Vein endothelial cell (primary cell): ENCODE data around the gene ERLEC1. TPM values are rescaled to one million over a fixed set of nuclear protein-coding genes. Genes with fewer than 3 reads are reported as not detected.

Experiments
- small RNA-seq: library from RNA; depleted of rRNA; stranded (forward); fragments of <200 nt; gene quantifications from one replicate; pipeline ENCODE3, GENCODE V24; 2012
- total RNA-seq: library from RNA; depleted of rRNA; stranded (reverse); fragments of >200 nt; gene quantifications from 2 replicates; pipeline ENCODE4 v1.2.3, GENCODE V29; 2012

Gene ERLEC1, protein sequence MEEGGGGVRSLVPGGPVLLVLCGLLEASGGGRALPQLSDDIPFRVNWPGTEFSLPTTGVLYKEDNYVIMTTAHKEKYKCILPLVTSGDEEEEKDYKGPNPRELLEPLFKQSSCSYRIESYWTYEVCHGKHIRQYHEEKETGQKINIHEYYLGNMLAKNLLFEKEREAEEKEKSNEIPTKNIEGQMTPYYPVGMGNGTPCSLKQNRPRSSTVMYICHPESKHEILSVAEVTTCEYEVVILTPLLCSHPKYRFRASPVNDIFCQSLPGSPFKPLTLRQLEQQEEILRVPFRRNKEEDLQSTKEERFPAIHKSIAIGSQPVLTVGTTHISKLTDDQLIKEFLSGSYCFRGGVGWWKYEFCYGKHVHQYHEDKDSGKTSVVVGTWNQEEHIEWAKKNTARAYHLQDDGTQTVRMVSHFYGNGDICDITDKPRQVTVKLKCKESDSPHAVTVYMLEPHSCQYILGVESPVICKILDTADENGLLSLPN
- total RNA-seq, result 39.5 and 80.4 TPM in 2 replicates

DNA sequence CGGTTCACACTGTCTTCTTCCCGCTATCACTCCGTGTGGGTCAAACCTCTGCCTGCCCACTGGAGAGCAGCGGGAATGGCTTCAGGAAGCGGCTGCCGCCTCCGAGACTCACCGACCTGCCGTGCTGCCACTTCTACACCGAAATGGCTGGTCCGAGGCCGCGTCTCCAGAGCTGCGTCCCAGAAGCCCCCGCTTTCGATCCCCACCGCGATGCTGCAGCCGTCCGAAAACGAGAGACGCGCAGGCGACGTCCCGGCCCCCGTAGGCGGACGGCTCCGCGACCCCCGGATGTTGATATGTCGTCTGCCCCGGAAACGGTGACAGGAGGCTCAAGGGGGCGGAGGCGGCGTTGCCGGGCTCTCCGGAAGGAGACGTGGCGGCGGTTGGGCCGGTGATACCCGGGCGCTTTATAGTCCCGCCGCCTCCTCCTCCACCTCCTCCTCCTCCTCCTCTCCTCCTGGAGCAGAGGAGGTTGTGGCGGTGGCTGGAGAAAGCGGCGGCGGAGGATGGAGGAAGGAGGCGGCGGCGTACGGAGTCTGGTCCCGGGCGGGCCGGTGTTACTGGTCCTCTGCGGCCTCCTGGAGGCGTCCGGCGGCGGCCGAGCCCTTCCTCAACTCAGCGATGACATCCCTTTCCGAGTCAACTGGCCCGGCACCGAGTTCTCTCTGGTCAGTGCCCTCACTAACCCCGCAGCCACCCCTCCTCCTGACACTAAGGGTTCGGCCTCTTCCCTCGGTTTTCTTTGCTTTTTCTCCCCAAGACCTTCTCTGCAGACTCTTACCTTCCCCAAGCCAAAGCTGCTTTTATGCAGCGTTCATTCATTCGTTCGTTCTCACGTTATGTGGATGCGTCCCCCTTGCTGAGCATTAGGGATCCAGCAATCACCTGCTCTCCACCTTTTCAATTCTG, at the start of gene ERLEC1, which contains the start of gene ASB3:
TSS of gene ERLEC1 (plus strand) at position 340 of the 909 bp plus-strand sequence. CDS start at position 507, 167 bp downstream.
TSS of gene ASB3 (minus strand) at position 249 of the 909 bp plus-strand sequence. CDS start 21,381 bp downstream, outside the sequence.

DNA sequence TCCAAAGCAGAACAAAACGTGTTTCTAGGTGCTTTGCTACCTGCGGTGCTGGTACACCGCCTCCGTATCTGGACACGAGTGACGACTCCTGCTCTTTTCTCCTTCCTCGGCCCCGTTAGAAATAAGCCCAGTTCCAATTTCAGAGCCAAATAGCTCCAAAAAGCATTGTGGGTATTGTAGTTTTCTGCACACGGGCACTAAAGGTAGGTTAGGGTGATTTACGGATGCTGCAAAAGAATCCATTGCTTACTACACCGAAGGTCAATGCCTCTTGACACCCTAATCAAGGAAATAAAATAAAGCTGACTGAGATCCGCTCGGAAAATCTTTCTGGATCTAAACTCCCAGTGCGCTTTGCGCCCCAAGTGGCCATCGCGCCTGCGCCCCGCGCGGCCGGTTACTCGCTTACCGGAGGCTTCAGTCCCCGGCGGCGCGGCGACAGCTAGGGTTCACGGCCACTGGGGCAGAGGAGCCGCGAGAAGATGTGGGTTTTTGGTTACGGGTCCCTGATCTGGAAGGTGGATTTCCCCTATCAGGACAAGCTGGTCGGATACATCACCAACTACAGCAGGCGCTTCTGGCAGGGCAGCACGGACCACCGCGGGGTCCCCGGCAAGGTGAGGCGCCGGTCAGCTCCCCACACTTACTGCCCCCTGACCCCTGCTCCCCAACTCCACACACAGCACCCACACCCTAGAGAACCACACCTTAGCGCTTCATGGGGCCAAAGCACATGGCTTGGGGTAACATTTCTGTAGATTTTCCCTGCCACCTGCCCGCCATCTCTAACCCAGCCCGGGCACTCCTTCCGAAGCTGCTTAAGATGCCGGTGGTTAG, 19.2 kb upstream of the ERLEC1 start, which contains the start of gene CHAC2:
TSS of gene CHAC2 (plus strand) at position 400 of the 837 bp plus-strand sequence. CDS start at position 483, 83 bp downstream.

DNA sequence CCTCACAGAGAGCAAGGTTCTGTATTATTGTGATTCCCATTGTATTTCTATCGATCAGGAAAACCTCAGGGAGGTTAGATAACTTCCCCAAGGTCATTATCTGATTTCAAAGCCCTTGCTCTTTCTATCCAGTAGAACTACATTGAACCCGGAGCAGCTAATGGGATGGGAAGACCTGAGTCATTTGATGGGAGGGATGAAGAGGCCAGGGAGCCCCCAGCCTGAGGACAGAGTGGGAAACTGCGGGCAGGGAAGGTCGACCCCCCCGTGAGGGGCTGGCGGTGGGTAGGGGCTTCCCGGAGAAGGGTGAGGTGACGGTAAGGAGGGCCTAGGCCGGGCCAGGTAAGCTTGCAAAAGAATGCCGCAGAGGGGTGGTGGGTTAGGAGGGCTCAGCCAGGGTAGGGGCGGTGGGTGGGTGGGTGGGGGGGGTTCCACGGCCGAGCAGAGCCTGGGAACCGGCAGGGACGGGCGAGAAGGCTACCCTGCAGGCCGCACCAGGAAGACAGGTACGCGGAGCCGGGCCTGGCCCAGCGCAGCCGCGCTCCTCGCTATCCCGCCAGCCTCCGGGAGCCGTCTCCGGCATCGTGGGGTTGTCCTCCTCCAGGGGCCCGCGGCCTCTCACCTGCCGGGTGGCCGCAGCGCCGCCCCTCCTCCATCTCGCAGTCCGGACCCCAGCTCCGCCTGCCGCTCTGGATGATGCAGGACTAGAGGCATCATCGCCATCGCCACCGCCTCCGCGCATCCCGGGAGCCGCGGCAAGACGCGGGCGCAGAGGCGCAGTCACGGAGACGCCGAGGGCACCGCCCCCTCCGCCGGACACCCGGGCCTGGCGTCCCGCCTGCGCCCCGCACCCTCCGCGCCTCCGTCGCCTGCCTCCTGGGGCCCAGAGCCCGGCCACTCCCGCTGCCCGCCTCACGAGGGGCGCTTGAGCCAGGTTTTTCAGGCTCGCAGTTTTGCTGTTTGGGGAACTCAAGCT, 72.7 kb downstream of the ERLEC1 start, which contains the start of gene GPR75:
TSS of gene GPR75 (minus strand) at position 762 of the 976 bp plus-strand sequence. CDS start 5,211 bp downstream, outside the sequence.

Small RNAs within 50 kb of the gene (small RNA-seq; reads per million reads assigned to genes)
- gene MIR3682, result 0.13 reads per million

Other genes with a start within 250 kb of the ERLEC1 start
- 6.9 and 9.1 TPM in 2 replicates for gene CHAC2, start 19.2 kb upstream of the ERLEC1 start, total RNA-seq
- gene ASB3, start 91 bp upstream of the ERLEC1 start, total RNA-seq, result 20.9 and 21.5 TPM in 2 replicates
- gene GPR75, start 72.9 kb downstream of the ERLEC1 start, total RNA-seq, result 3.9 and 4.2 TPM in 2 replicates
- 67.6 and 90.5 TPM in 2 replicates for gene PSME4, start 183.9 kb downstream of the ERLEC1 start, total RNA-seq